ENCODE results near the gene ARSJ.
A peak's percentile ranks its signal among the peaks of the same experiment; 100 is the strongest.

The ARSJ gene

GRCh38 chr4:113987382-113987941, 8.0 kb upstream of the ARSJ start:
- 97% methylated on average over 3 of the region's 3 CpGs for WGBS (ENCODE audit: insufficient coverage)
- H3K9me3 ChIP-seq (ENCODE audit: control extremely low read depth in 1 of 5, control insufficient read depth in 4 of 5, insufficient read depth in 2 of 5, low read depth in 1 of 5, low read length in 4 of 5): peaks cover 0 to 5% (median 0%) of the 10 kb centered on the region in 5 experiments
- no peaks in the 10 kb centered on the region for H3K36me3 ChIP-seq (ENCODE audit: control insufficient read depth in 4 of 4, insufficient read depth in 4 of 4, low read length in 3 of 4)
- no peak overlapping the region for H3K27ac ChIP-seq (ENCODE audit: insufficient read depth in 1 of 2, low read depth in 1 of 2, low read length in 2 of 2, poor library complexity in 1 of 2, severe bottlenecking in 2 of 2)
- H3K4me3 ChIP-seq (ENCODE audit: control insufficient read depth in 1 of 7, extremely low read depth in 1 of 7, insufficient read depth in 4 of 7, low read depth in 2 of 7, low read length in 6 of 7): no peak overlapping the region
- ChIA-PET POLR2A (no interaction called here), CTCF (no interaction called here)
- no peaks in the 10 kb centered on the region for H3K27me3 ChIP-seq (replicated peaks in 2 of 5; ENCODE audit: control insufficient read depth in 4 of 5, insufficient read depth in 5 of 5, low read length in 4 of 5)
- DNase-seq: no peak
- H3K4me1 ChIP-seq (ENCODE audit: control extremely low read depth in 1 of 4, control insufficient read depth in 4 of 4, insufficient read depth in 4 of 4, low read length in 3 of 4): no peaks in the 10 kb centered on the region

- WGBS (ENCODE audit: insufficient coverage): 100% methylated on average over 2 of the region's 4 CpGs
- Histone ChIP-seq H3K4me1 (ENCODE audit: control extremely low read depth in 1 of 4, control insufficient read depth in 4 of 4, insufficient read depth in 4 of 4, low read length in 3 of 4) (peaks cover 0 to 15% (median 14%) of the 10 kb centered on the region in 4 experiments), H3K27ac (ENCODE audit: insufficient read depth in 1 of 2, low read depth in 1 of 2, low read length in 2 of 2, poor library complexity in 1 of 2, severe bottlenecking in 2 of 2) (no peak overlapping the region), H3K4me3 (ENCODE audit: control insufficient read depth in 1 of 7, extremely low read depth in 1 of 7, insufficient read depth in 4 of 7, low read depth in 2 of 7, low read length in 6 of 7) (no peak overlapping the region), H3K36me3 (ENCODE audit: control insufficient read depth in 4 of 4, insufficient read depth in 4 of 4, low read length in 3 of 4) (no peaks in the 10 kb centered on the region), H3K27me3 (replicated peaks in 2 of 5; ENCODE audit: control insufficient read depth in 4 of 5, insufficient read depth in 5 of 5, low read length in 4 of 5) (peaks cover 9 to 39% (median 17%) of the 10 kb centered on the region in 5 experiments), H3K9me3 (ENCODE audit: control extremely low read depth in 1 of 5, control insufficient read depth in 4 of 5, insufficient read depth in 2 of 5, low read depth in 1 of 5, low read length in 4 of 5) (peaks cover 0 to 5% (median 0%) of the 10 kb centered on the region in 5 experiments)
- ChIA-PET CTCF (no interaction called here), POLR2A (no interaction called here)
- no peak for DNase-seq
Observed at GRCh38 chr4:113982181-113982580, 2.7 kb upstream of the ARSJ start.

DNA sequence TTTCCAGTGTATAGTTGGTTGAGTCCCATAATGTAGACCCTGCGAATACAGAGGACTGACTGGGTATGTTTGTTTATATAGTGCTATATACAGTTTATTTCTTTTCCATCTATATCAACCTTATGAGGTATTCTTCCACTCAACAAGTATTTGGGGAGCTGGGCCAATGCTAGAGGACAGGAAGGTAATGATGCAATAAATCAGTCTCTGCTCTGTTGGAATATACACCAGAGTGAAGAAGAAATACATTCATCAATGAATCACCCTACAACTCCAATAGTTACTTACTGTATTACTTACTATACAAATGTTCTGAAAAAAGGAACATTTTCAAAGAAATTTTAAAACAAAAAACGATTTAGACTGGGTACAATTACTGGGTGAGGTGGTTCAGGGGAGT, 2.1 kb upstream of the ARSJ start:
- Histone ChIP-seq H3K4me3 (ENCODE audit: control insufficient read depth in 1 of 7, extremely low read depth in 1 of 7, insufficient read depth in 4 of 7, low read depth in 2 of 7, low read length in 6 of 7) (no peak overlapping the region), H3K27me3 (replicated peaks in 2 of 5; ENCODE audit: control insufficient read depth in 4 of 5, insufficient read depth in 5 of 5, low read length in 4 of 5) (peaks cover 9 to 40% (median 17%) of the 10 kb centered on the region in 5 experiments), H3K27ac (ENCODE audit: insufficient read depth in 1 of 2, low read depth in 1 of 2, low read length in 2 of 2, poor library complexity in 1 of 2, severe bottlenecking in 2 of 2) (no peak overlapping the region), H3K9me3 (ENCODE audit: control extremely low read depth in 1 of 5, control insufficient read depth in 4 of 5, insufficient read depth in 2 of 5, low read depth in 1 of 5, low read length in 4 of 5) (peaks cover 0 to 5% (median 0%) of the 10 kb centered on the region in 5 experiments), H3K4me1 (ENCODE audit: control extremely low read depth in 1 of 4, control insufficient read depth in 4 of 4, insufficient read depth in 4 of 4, low read length in 3 of 4) (peaks cover 0 to 15% (median 14%) of the 10 kb centered on the region in 4 experiments), H3K36me3 (ENCODE audit: control insufficient read depth in 4 of 4, insufficient read depth in 4 of 4, low read length in 3 of 4) (no peaks in the 10 kb centered on the region)
- ChIA-PET CTCF (no interaction called here), POLR2A (no interaction called here)
- WGBS (ENCODE audit: insufficient coverage): no CpG with 5 or more reads among the region's 2 CpGs
- DNase-seq: no peak

DNA sequence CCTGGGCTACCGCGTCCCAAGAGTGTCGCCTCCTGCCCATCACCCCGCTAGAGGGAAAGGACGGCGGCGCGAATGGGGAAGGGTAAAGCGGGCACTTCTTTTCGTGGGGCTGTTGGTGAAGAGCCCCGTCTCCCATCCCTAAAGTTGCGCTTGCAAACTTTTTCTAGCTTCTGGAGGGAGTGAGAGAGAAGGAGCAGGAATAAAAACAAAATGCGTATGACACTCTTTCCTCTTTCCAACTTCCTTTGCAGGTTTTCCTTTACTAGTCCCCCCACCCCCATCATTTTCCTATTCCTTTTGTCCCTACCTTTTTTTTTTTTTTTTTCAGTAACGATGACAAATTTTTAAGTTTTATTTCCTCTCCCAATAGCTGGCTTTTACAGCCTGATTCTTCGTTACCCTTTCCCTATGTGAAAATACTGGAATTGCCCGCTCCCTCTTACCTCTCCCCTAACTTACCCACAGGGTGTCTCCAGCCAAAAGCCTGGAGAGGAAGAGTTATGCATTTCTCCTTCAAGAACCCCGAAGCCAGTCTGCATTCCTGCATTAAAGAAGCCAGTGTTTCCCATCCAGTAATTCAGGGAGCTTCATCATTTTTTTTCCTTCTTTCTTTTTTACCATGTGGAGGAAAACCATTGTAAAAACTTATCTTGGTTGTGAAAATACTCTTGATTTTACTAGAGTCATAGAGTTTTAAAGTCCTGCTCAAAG, 613 bp upstream of the ARSJ start:
- Histone ChIP-seq H3K9me3 (ENCODE audit: control extremely low read depth in 1 of 5, control insufficient read depth in 4 of 5, insufficient read depth in 2 of 5, low read depth in 1 of 5, low read length in 4 of 5) (peaks cover 0 to 5% (median 0%) of the 10 kb centered on the region in 5 experiments), H3K27me3 (replicated peaks in 2 of 5; ENCODE audit: control insufficient read depth in 4 of 5, insufficient read depth in 5 of 5, low read length in 4 of 5) (peaks cover 9 to 40% (median 17%) of the 10 kb centered on the region in 5 experiments), H3K4me3 (ENCODE audit: control insufficient read depth in 1 of 7, extremely low read depth in 1 of 7, insufficient read depth in 4 of 7, low read depth in 2 of 7, low read length in 6 of 7) (peak overlapping the region in 6 of 7 experiments; percentile 40 to 74 (median 60)), H3K27ac (ENCODE audit: insufficient read depth in 1 of 2, low read depth in 1 of 2, low read length in 2 of 2, poor library complexity in 1 of 2, severe bottlenecking in 2 of 2) (no peak overlapping the region), H3K36me3 (ENCODE audit: control insufficient read depth in 4 of 4, insufficient read depth in 4 of 4, low read length in 3 of 4) (no peaks in the 10 kb centered on the region), H3K4me1 (ENCODE audit: control extremely low read depth in 1 of 4, control insufficient read depth in 4 of 4, insufficient read depth in 4 of 4, low read length in 3 of 4) (peaks cover 0 to 15% (median 14%) of the 10 kb centered on the region in 4 experiments)
- ChIA-PET POLR2A (no interaction called here), CTCF (interaction anchor here (0.9 kb wide), 1 partner anchor 15 kb away, joined by 3 read pairs; no protein-coding TSS in a partner anchor)
- WGBS (ENCODE audit: insufficient coverage): 5% methylated on average over 15 of the region's 17 CpGs
- DNase-seq: peak in 1 of 3 donors; percentile 9

DNA sequence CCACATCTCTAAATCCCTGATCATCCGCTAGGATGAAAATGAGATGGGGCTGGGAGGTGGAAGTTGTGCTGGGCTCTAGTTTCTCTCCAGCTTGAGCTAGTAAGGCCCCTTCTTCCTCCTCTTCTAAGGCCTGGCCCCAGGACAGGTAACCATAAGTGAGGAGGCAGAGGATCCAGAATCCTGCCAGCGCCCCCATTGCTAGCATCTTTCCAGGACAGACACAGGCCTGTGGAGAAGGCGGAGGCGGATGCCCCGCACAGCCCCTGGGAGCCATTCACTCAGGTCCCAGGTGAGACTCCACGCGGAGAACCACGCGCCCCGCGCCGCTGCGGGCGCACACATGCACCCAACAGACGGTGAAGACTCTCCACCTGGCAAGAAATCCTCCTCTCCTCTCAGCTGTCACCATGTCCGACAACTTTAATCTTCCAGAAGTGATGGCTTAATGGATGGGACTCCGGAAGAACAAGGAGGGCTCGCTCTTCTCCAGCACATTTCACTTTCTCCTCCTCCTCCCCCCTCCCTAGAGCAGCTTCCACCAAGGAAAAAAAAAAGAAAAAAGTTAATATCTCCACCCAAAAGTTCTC, 793 bp downstream of the ARSJ start:
- H3K4me3 ChIP-seq (ENCODE audit: control insufficient read depth in 1 of 7, extremely low read depth in 1 of 7, insufficient read depth in 4 of 7, low read depth in 2 of 7, low read length in 6 of 7): peak overlapping the region in 5 of 7 experiments; percentile 40 to 74 (median 60)
- 84% methylated on average over 15 of the region's 18 CpGs for WGBS (ENCODE audit: insufficient coverage)
- peaks cover 0 to 15% (median 14%) of the 10 kb centered on the region in 4 experiments for H3K4me1 ChIP-seq (ENCODE audit: control extremely low read depth in 1 of 4, control insufficient read depth in 4 of 4, insufficient read depth in 4 of 4, low read length in 3 of 4)
- CTCF ChIA-PET: interaction anchor here (1.2 kb wide), 1 partner anchor 19 kb away, joined by 3 read pairs; no protein-coding TSS in a partner anchor
- POLR2A ChIA-PET: no interaction called here
- H3K27ac ChIP-seq (ENCODE audit: insufficient read depth in 1 of 2, low read depth in 1 of 2, low read length in 2 of 2, poor library complexity in 1 of 2, severe bottlenecking in 2 of 2): no peak overlapping the region
- H3K9me3 ChIP-seq (ENCODE audit: control extremely low read depth in 1 of 5, control insufficient read depth in 4 of 5, insufficient read depth in 2 of 5, low read depth in 1 of 5, low read length in 4 of 5): peaks cover 0 to 2% (median 0%) of the 10 kb centered on the region in 5 experiments
- no peak for DNase-seq
- H3K36me3 ChIP-seq (ENCODE audit: control insufficient read depth in 4 of 4, insufficient read depth in 4 of 4, low read length in 3 of 4): no peaks in the 10 kb centered on the region
- H3K27me3 ChIP-seq (replicated peaks in 2 of 5; ENCODE audit: control insufficient read depth in 4 of 5, insufficient read depth in 5 of 5, low read length in 4 of 5): peaks cover 12 to 40% (median 17%) of the 10 kb centered on the region in 5 experiments

DNA sequence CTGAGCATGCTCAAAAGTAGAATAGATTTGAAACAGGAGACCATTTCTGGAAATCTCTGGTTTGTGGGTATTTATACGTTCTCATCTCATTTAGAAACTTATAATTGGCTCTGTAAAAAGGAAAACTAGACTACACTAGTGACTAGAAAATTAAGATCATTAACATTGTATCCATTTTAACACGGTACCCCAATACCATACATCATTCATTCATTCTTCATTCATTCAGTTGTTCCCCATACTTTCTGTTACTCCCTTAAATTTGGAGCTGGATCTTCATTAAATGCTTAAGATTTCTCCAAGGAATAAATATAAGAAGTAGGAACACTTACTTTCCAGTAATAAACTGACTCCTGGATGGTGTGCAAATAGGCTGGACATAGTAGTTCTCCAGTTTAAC, 1.3 kb downstream of the ARSJ start:
- ChIA-PET POLR2A (no interaction called here), CTCF (interaction anchor here (1.2 kb wide), 1 partner anchor 19 kb away, joined by 3 read pairs; no protein-coding TSS in a partner anchor)
- no peak for DNase-seq
- Histone ChIP-seq H3K4me3 (ENCODE audit: control insufficient read depth in 1 of 7, extremely low read depth in 1 of 7, insufficient read depth in 4 of 7, low read depth in 2 of 7, low read length in 6 of 7) (no peak overlapping the region), H3K27ac (ENCODE audit: insufficient read depth in 1 of 2, low read depth in 1 of 2, low read length in 2 of 2, poor library complexity in 1 of 2, severe bottlenecking in 2 of 2) (no peak overlapping the region), H3K9me3 (ENCODE audit: control extremely low read depth in 1 of 5, control insufficient read depth in 4 of 5, insufficient read depth in 2 of 5, low read depth in 1 of 5, low read length in 4 of 5) (peaks cover 0 to 2% (median 0%) of the 10 kb centered on the region in 5 experiments), H3K27me3 (replicated peaks in 2 of 5; ENCODE audit: control insufficient read depth in 4 of 5, insufficient read depth in 5 of 5, low read length in 4 of 5) (peaks cover 12 to 40% (median 17%) of the 10 kb centered on the region in 5 experiments), H3K4me1 (ENCODE audit: control extremely low read depth in 1 of 4, control insufficient read depth in 4 of 4, insufficient read depth in 4 of 4, low read length in 3 of 4) (peaks cover 0 to 15% (median 14%) of the 10 kb centered on the region in 4 experiments), H3K36me3 (ENCODE audit: control insufficient read depth in 4 of 4, insufficient read depth in 4 of 4, low read length in 3 of 4) (no peaks in the 10 kb centered on the region)
- WGBS (ENCODE audit: insufficient coverage): 80% methylated on average over 1 of the region's 2 CpGs

- POLR2A ChIA-PET: no interaction called here
Observed at GRCh38 chr4:113977526-113977855, 2.0 kb downstream of the ARSJ start.

More at GRCh38 chr4:113977526-113977855, 2.0 kb downstream of the ARSJ start:
- WGBS (ENCODE audit: insufficient coverage): no CpG with 5 or more reads among the region's 1 CpG
- Histone ChIP-seq H3K9me3 (ENCODE audit: control extremely low read depth in 1 of 5, control insufficient read depth in 4 of 5, insufficient read depth in 2 of 5, low read depth in 1 of 5, low read length in 4 of 5) (peaks cover 0 to 2% (median 0%) of the 10 kb centered on the region in 5 experiments), H3K27ac (ENCODE audit: insufficient read depth in 1 of 2, low read depth in 1 of 2, low read length in 2 of 2, poor library complexity in 1 of 2, severe bottlenecking in 2 of 2) (no peak overlapping the region), H3K4me3 (ENCODE audit: control insufficient read depth in 1 of 7, extremely low read depth in 1 of 7, insufficient read depth in 4 of 7, low read depth in 2 of 7, low read length in 6 of 7) (no peak overlapping the region), H3K36me3 (ENCODE audit: control insufficient read depth in 4 of 4, insufficient read depth in 4 of 4, low read length in 3 of 4) (no peaks in the 10 kb centered on the region), H3K27me3 (replicated peaks in 2 of 5; ENCODE audit: control insufficient read depth in 4 of 5, insufficient read depth in 5 of 5, low read length in 4 of 5) (peaks cover 12 to 40% (median 17%) of the 10 kb centered on the region in 5 experiments), H3K4me1 (ENCODE audit: control extremely low read depth in 1 of 4, control insufficient read depth in 4 of 4, insufficient read depth in 4 of 4, low read length in 3 of 4) (peaks cover 0 to 15% (median 14%) of the 10 kb centered on the region in 4 experiments)
- CTCF ChIA-PET: no interaction called here
- no peak for DNase-seq
